Femur (tissue), 1 donor: ENCODE results near the gene SPATA32.
A peak's percentile ranks its signal among the peaks of the same experiment; 100 is the strongest.
"Not testable (repeated sequence)": the region's sequence is repeated elsewhere in the genome, so short reads cannot be mapped to it uniquely, and the experiment has no call there.

Experiments used
- DNase-seq: peaks from one replicate; pipeline ENCODE4 v3.0.0-alpha.2; 2017

SPATA32 gene

DNA sequence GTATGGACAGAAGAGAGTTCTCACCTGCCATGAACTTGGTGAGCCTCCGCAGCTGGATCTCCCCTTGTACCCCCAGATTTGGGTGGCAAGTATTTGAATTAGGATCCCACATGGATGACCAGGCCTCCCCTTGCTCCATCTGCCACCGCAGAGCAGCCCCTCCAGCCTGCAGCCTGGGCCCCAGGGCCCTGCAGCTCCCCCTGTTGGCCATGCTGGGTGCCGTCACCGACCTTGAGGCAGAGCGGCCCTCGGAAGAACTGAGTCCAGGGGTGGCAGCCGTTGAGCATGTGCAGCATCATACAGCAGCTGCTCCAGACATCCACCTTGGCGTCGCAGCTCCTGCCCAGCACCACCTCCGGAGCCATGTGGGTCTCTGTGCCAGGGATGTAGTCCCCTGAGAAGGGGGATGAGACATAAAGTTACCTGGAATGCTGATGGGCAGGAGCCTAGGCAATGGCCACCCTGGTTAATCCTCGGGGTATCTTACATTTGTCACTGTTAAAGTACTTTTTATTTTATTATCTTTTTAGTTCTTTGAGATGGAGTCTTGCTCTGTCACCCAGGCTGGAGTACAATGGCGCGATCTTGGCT lies 9.0 kb upstream of the SPATA32 start:
- DNase-seq: no peak

DNA sequence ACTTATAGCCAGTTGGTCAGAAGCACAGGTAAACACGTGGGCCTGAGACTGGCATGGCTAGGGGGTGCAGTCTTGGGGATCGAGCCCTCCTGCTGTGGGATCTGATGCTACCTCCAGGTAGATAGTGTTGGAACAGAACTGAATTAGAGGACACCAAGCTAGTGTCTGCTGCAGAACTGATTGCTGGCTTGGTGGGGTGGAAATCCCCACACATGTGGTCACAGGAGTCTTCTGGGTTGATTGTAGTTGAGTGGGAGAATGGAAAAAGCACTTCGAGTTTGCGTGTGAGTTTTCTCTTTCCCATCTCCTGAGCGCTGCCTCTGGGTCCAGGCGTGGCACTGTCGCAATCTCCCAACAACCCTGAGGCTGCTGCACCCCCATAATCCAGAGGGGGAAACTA lies 8.0 kb upstream of the SPATA32 start:
- DNase-seq: no peak

DNA sequence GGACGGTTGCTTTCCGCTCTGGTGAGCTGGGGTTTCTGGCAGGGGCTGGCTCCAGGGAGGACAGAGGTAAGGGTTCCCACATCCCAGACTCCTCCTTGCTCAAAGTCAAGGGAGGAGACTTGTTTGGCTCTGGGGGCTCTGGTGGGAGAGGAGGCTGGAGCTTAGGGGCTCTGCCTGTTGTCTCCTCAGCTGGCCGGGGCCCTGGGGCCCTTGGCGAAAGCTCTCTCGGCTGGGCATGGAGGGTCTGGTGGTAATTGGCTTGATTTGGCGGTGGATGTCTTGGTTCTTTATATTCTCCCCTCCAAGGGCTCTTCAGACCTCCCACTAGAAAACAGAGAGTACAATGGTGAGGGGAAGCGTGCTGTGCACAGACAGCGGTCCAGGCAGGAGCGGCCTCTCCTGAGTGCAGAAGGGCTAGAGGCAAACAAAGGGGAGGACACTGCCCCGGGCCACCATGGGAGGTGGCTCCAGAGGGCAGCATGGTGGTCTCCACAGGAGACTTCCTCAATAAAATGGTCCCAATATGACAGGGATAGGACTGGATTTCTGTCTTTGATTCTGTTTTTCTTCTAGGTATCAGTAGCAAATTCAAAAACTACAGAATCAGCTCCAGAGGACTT lies 5.7 kb upstream of the SPATA32 start:
- DNase-seq: no peak

DNA sequence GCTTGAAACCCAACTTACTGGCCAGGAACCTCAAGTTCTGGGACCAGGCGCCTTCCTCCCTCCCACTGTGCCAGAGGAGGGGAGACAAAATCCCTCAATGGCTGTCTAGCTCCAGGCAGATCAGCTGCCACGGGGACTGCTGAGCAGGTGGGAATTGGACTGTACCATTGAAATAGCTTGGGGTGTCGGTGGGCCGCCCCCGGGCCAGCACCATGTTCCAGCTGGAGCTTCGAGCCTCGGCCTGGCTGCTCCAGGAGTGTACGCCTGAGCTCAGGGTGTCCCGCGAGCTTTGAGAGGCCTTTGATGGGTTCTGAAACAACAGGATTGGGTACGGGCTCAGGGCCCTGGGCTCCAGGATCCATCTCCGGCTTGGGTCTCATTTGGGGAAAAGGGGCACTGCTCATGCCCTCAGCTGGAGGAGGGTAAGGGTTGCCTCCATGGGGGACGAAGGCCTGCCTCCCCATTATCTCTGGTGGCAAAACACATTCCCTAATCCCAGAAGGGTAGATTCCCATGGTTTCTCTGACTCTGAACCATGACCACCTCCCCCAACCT lies 4.6 kb upstream of the SPATA32 start:
- no peak for DNase-seq

DNA sequence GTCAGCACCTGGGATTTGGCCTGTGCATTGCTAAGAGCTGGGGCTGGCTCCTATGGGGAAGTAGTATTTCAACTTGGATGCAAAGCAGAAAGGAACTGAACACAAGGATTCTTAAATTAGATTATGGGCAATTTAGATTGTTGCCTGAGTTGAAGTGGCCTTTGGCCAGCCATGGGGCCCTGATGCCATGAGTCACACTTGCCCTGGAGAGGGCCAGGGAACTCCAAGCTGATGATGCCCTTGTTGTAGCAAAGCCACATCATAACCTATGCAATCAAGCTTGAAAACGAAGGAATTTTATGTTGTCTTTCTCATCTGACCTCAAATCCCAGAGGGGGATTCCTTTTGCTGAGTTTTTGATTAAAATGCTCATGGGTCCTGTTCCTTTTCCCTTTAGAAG lies 3.9 kb upstream of the SPATA32 start:
- DNase-seq: no peak

- no peak for DNase-seq
Observed at GRCh38 chr17:45264988-45265387, 3.1 kb upstream of the SPATA32 start.

DNA sequence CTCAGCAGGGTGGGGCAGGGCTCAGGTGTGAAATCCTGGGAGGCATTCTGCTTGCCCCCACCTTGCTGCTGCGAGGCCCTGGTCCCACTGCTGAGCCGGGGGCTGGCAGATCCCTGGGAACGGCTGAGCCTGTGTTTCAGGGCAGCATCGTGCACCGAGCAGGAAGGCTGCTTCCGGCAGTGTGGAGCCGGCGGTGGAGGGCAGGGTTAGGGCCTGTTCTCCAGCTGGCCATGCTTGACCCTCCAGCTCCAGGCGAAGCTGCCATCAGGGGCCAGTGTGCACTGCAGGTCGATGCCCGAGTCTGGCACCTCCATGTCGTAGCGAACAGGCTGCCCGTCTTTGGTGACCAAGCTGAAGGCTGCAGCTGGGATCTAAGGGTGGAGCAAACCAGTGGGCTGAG lies 2.5 kb upstream of the SPATA32 start:
- DNase-seq: no peak

- DNase-seq: no peak
Observed at GRCh38 chr17:45263477-45263860, 1.6 kb upstream of the SPATA32 start.

DNA sequence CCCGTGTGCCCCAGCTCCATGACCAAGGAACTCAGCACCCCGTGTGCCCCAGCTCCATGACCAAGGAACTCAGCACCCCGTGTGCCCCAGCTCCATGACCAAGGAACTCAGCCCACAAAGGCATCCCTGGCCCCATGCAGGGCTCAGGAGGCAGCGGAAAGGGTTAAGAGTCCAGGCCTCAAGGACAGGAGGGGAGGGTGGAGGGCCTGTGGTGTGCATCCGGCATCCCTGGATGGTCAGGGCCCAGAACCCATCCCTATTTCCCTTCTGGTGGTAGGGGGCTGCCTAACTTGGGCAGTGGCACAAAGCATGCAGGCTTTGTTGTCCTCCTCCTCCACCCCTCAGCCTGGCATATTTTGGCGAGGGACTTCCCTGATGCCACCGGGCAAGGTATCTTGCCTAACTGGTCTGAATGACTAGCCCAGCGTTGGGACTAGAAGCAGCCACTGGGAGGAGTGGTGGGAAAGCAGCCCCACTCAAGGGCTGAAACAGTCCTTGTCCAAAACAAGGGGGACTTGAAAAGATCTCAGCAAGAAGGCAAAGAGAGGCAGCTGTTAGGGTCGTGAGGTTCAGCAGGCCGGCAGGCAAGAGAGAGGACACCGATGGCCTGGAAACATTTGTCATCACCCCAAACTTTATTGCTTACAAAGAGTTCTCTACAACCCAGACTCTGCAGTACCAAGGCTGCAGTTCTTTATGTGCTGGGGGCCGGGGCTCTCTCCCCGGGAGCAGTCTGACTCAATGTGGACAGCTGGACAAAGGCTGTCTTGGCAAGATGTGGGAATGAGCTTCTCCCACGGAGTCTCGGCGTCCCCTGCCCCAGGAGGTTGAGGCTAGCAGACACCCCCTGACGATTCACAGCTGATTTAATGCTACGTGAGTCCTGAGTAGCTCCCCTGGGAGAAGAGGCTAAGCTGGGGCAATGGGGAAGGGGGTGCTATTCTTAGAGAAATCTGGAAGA lies 902 bp upstream of the SPATA32 start:
- DNase-seq: no peak

DNA sequence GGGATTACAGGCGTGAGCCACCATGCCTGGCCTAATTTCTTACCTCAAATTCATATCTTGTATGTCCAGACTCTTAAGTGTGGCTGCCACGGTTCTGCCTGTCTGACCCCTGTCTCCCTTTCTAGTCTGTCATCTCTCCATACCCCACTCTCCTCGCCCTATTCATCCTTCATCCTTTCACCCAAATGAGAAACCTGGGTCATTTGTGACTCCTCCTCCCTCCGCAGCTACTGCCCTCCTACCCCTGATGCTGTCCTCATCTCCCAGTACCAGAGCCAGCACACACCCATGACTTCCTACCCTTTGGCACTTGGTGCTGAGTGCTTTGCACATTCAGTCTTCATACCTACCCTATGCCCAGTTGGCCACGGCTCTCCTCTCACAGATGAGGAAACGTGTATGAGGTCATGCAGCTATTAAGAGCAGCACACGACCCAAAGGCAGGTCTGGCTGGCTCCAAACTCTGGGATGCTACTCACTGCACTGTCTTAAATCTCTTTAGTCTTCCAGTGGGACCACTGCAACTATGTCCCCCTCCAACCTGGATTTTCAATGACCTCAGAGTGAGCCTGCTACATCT lies 1.6 kb downstream of the SPATA32 start:
- DNase-seq: no peak

DNA sequence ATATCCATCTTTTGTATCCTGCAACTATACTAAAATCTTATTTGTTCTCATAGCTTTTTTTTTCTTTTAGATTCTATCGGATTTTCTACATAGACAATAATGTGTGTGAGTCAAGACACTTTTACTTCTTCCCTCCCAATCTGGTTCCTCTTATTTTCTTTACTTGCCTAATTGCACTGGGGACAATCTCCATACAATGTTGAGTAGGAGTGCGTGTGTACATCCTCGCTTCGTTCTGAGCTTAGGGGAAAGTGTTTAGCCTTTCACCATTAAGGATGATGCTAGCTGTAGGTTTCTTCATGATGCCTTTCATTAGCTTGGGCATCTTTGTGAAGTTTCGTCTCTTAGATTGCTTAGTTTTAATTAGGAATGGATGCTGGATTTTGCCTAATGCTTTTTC lies 2.9 kb downstream of the SPATA32 start:
- DNase-seq: no peak

GRCh38 chr17:45257115-45257514 lies 4.8 kb downstream of the SPATA32 start:
- no peak for DNase-seq

- no peak for DNase-seq
Observed at GRCh38 chr17:45256114-45256966, 5.6 kb downstream of the SPATA32 start.

DNA sequence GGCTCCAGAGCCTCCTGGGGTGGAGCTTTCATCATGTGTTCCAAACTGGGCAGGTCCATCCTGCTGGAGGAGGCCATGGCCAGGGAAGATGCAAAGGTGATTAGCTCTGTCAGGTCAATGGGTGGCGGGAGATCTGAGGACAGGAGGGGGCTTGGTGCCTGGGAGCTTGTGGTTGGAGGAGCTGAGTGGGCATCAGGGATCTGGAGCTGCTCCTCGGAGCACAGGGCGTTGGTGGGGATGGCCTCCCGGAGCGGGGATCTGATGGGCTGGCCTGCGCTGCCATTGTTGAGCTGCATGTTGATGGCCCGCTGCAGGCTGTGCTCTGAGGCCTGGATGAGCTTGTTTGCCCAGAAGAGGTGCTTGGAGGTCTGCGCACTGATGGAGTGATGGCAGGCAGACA lies 6.5 kb downstream of the SPATA32 start:
- no peak for DNase-seq

DNA sequence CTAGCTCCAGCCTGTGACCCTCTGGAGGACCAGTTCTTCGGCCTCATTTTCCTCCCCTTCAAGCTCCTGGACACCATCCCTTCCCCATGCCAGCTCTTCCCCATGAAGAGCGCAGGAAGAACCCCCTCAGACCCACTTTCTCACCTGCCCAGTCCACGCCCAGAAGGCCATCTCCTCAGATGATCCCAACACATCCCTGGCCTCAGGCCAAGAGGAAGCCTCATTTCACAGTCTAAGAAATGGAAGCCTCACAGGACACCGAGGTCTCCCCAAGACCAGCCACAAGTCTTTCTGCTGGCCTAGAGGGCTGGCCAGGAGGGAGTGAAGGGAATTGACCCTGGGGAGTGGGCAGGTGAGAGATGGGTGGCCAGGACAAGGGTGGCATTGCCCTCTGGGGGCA lies 8.0 kb downstream of the SPATA32 start:
- no peak for DNase-seq

DNA sequence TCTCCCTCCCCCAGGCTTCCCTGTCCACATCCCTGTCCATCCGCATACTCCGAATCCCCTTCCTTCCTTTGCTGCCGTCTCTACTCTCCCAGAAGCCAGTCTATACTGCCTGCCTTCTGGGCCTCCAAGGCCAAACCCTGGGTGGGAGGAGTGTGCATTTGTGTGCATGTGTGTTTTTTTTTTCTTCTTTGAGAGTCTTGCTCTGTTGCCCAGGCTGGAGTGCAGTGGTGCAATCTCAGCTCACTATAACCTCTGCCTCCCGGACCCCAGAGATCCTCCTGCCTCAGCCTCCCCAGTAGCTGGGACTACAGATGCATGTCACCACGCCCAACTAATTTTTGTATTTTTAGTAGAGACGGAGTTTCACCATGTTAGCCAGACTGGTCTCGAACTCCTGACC lies 8.7 kb downstream of the SPATA32 start:
- not testable (repeated sequence) for DNase-seq

- no peak for DNase-seq
Observed at GRCh38 chr17:45251931-45252330, 10.0 kb downstream of the SPATA32 start.

DNA sequence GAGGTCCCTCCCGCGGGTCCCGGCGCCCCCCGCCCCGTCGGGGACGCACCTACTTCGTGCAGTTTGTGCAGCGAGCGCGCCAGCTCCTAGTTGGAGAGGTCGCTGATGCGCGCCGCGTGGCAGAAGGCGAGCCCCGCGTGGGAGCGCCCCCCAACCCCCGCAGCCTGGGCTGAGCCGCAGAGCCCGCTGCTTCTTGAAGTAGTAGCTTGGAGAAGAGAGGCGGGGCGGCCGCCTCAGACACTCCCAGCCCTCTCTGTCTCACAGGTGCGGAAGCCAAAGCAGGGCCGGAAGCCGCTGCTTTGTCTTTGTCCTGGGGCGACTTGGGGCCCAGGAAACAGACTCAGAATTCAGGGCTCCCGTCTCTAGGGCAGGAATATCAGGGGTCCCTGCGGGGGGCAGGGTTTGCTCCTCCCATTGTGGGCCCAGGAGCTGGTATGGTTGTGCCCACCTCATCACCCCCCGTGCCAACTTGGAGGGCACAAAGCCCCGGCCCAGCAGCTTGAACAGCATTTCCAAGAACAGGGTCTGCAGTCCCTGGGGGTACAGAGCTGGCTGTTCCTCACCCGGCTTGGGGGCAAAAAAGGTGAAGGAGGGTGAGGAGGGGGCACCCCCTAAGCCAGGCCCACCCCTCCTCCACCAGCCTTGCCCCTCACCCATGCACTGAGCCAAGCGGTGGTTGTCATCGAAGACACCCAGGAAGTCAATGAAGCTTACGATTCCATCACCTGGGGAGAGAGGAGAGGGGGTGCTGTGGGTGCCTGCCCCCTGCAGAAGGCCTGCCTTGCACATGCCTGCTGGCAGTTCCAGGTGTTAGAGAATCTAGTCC lies 13.5 kb downstream of the SPATA32 start:
- no peak for DNase-seq

- DNase-seq: peak; percentile 82
Observed at GRCh38 chr17:45247429-45248131, 14.3 kb downstream of the SPATA32 start.

DNA sequence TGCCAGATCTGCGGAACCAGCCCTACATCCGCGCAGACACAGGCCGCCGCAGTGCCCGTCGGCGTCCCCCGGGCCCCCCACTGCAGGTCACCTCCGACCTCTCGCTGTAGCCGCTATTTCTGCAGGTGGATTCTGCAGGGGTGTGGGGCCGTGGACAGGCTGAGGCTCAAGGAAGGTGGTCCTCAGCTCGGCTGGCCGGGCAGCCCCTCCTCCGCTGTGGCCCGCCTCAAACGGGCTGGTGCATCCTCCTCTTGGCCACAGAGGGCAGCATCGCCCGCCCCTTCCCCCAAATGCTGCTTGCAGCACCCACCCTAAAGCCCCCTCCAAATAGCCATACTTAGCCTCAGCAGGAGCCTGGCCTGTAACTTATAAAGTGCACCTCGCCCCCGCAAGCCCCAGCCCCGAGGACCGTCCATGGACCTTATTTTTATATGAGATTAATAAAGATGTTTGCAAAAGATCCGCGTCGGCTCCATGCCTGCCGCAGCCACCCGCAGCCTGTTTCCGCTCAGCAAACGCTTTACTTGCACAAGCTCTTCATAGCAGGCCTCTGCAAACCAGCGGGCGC lies 14.9 kb downstream of the SPATA32 start:
- DNase-seq: no peak
